HL-60 (cell line): ENCODE results near the gene RRP1.

ENCODE experiments used
- DNase-seq, 2 experiments: peaks; one replicate each; pipeline ENCODE4 v3.0.0-alpha.2; 2010 to 2020; ENCODE audit warnings: low read depth in 1 of 2, low spot score in 1 of 2
- H3K27ac ChIP-seq: fragments of 250-450 bp; sonication (Bioruptor Pico); replicated peaks from 2 replicates; pipeline ENCODE4 v1.5.1; 2020; ENCODE audit warnings: mild to moderate bottlenecking, moderate library complexity
- H3K27me3 ChIP-seq: fragments of 250-450 bp; sonication (Bioruptor Pico); 2 replicates; pipeline ENCODE4 v1.5.1; 2021; ENCODE audit warnings: mild to moderate bottlenecking, moderate library complexity; ENCODE audit not compliant: insufficient read depth, poor library complexity, severe bottlenecking
- H3K4me3 ChIP-seq: replicated peaks from 2 replicates; pipeline ENCODE4 v1.5.1; 2011; ENCODE audit warnings: mild to moderate bottlenecking, control low read depth, low read length; ENCODE audit not compliant: insufficient read depth
- GABPA ChIP-seq: IDR thresholded peaks from 2 replicates; pipeline ENCODE4 v1.6.1; 2012; ENCODE audit warnings: low read depth
- POLR2AphosphoS5 ChIP-seq: IDR thresholded peaks from 2 replicates; pipeline ENCODE4 v1.6.1; 2012; ENCODE audit warnings: low read depth
- REST ChIP-seq: IDR thresholded peaks from 2 replicates; pipeline ENCODE4 v1.6.1; 2012; ENCODE audit warnings: low read depth; ENCODE audit not compliant: insufficient replicate concordance
- SPI1 ChIP-seq: IDR thresholded peaks from 2 replicates; pipeline ENCODE4 v1.6.1; 2012; ENCODE audit warnings: low read depth, mild to moderate bottlenecking, borderline replicate concordance
- TF ChIP-seq, protein P1 (sequence below): IDR thresholded peaks from one replicate; pipeline ENCODE4 v1.5.1; 2011; ENCODE audit warnings: low read length, control low read depth, inconsistent platforms; ENCODE audit not compliant: insufficient read depth

Gene RRP1

DNA sequence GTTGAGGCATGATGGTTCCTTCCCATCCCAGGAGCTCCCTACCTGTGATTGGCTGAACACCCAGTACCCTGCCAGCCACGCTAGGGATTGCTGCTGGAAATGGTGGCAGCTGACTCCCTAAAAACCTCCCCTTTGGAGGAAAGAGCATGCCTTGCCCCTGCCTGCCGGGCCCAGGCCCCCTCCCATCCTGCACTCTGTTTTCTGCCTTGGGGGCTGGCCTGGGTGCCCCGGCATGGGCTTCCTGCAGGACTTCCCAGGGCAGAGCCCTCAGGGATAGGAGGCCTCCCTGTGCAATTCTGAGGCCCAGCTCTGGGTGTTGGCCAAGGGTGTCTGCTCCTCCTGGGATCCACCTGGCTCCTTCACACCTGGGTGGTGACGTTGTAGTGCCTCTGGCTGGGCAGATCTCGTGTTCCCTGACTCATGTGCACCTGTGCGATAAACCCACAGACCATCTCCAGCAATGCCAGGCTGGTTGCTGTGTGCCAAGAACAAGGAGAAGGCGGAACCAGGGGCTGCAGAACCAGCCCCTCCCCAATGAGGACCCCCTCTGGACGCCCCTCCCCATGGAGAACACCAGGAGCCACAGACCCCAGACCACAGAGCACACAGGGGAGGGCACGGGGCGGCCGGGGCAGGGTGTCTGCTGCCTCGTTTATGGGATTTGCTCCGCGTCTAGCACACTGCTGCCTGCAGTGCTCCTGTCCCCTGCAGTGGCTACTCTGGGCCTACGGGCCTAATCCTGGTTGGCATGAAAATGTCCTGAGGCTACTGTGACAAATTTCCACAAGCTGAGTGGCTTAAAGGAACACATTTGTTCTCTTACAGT, 26.9 kb upstream of the RRP1 start:
- DNase-seq: no peak
- H3K4me3 ChIP-seq: no peak overlapping the region
- no peak overlapping the region for H3K27ac ChIP-seq
- H3K27me3 ChIP-seq: no peaks in the 10 kb centered on the region
- TF ChIP-seq POLR2AphosphoS5 (no peak), REST (no peak), GABPA (no peak), SPI1 (no peak)
- TF ChIP-seq, protein P1, sequence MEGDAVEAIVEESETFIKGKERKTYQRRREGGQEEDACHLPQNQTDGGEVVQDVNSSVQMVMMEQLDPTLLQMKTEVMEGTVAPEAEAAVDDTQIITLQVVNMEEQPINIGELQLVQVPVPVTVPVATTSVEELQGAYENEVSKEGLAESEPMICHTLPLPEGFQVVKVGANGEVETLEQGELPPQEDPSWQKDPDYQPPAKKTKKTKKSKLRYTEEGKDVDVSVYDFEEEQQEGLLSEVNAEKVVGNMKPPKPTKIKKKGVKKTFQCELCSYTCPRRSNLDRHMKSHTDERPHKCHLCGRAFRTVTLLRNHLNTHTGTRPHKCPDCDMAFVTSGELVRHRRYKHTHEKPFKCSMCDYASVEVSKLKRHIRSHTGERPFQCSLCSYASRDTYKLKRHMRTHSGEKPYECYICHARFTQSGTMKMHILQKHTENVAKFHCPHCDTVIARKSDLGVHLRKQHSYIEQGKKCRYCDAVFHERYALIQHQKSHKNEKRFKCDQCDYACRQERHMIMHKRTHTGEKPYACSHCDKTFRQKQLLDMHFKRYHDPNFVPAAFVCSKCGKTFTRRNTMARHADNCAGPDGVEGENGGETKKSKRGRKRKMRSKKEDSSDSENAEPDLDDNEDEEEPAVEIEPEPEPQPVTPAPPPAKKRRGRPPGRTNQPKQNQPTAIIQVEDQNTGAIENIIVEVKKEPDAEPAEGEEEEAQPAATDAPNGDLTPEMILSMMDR: no peak

GRCh38 chr21:43763901-43764523, 25.4 kb upstream of the RRP1 start:
- Histone ChIP-seq H3K27ac (no peak overlapping the region), H3K27me3 (no peaks in the 10 kb centered on the region), H3K4me3 (no peak overlapping the region)
- no peak for DNase-seq
- no peak for TF ChIP-seq SPI1
- TF ChIP-seq, protein P1: no peak
- no peak for TF ChIP-seq POLR2AphosphoS5
- no peak for TF ChIP-seq REST
- TF ChIP-seq GABPA: no peak

DNA sequence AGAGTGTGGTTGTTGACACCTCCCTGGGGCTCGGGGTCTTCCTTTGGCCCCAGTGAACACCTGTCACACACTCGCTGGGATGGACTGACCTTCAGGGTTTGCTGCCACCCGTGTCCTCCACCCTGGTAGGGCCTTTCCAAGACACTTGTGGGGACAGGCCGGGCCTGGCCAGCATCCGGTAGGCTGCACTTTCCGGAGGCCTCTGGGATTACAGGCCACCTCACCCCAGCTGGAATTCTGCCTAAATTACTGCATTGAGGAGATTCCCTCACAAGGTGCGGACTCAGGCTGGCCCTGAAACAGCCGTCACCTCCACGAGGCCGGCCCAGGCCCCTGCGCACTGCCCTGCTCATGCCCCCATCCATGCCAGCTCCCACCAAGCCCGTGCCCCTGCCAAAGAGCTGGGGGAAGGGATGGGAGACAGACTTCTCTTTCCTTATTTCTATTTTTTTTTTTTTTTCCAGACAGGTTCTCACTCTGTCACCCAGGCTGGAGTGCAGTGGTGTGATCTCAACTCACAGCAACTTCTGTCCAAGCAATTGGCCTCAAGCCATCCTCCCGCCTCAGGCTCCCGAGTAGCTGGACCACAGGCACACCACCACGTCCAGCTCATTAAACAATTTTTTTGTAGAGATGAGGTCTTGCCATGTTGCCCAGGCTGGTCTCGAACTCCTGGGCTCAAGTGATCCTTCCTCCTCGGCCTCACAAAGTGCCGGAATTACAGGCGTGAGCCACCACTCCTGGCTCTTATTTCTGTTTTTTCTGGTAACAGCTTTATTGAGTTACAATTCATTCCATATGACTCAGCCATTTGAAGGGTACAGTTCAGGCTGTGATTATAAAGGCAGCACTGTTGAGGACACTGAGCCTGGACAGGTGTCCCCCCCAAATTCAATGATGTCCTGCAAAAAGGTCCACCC, 24.5 kb upstream of the RRP1 start:
- no peak for DNase-seq
- Histone ChIP-seq H3K27me3 (no peaks in the 10 kb centered on the region), H3K27ac (no peak overlapping the region), H3K4me3 (no peak overlapping the region)
- TF ChIP-seq POLR2AphosphoS5: no peak
- TF ChIP-seq REST: no peak
- TF ChIP-seq GABPA: no peak
- TF ChIP-seq, protein P1: no peak
- TF ChIP-seq SPI1: no peak
